Osteocyte (in vitro differentiated cells): ENCODE results near the gene LRRC28. TPM values are rescaled to one million over a fixed set of nuclear protein-coding genes. Genes with fewer than 3 reads are reported as not detected.

Experiments
- DNase-seq: peaks from one replicate; pipeline ENCODE4 v3.0.0; 2021; ENCODE audit warnings: mixed read lengths; ENCODE audit not compliant: unreplicated experiment; ENCODE audit errors: extremely low spot score
- H3K27ac Mint-ChIP-seq: one replicate; pipeline ENCODE4 v1.8.0; 2021; ENCODE audit warnings: mild to moderate bottlenecking, mixed read lengths; ENCODE audit not compliant: unreplicated experiment
- H3K27me3 Mint-ChIP-seq: one replicate; pipeline ENCODE4 v1.8.0; 2021; ENCODE audit warnings: mixed read lengths; ENCODE audit not compliant: unreplicated experiment
- H3K36me3 Mint-ChIP-seq: one replicate; pipeline ENCODE4 v1.8.0; 2021; ENCODE audit warnings: mixed read lengths; ENCODE audit not compliant: unreplicated experiment
- H3K4me1 Mint-ChIP-seq: one replicate; pipeline ENCODE4 v1.8.0; 2021; ENCODE audit warnings: mixed read lengths; ENCODE audit not compliant: unreplicated experiment
- H3K4me3 Mint-ChIP-seq: one replicate; pipeline ENCODE4 v1.8.0; 2021; ENCODE audit warnings: mild to moderate bottlenecking, moderate library complexity, mixed read lengths; ENCODE audit not compliant: unreplicated experiment
- H3K9me3 Mint-ChIP-seq: one replicate; pipeline ENCODE4 v1.8.0; 2021; ENCODE audit warnings: mixed read lengths; ENCODE audit not compliant: unreplicated experiment
- total RNA-seq: library from RNA; stranded (reverse); gene quantifications from 2 replicates; pipeline ENCODE4 v1.2.1, GENCODE V29; 2021
- TF ChIP-seq, protein P1 (sequence below): fragments of 200-600 bp; sonication (generic); IDR thresholded peaks from 2 replicates; pipeline ENCODE4 v1.5.0; 2021; ENCODE audit warnings: antibody characterized with exemption, mild to moderate bottlenecking, moderate library complexity

The LRRC28 gene
- total RNA-seq, 1 donor from 2014 or later: 27.4 TPM

DNA sequence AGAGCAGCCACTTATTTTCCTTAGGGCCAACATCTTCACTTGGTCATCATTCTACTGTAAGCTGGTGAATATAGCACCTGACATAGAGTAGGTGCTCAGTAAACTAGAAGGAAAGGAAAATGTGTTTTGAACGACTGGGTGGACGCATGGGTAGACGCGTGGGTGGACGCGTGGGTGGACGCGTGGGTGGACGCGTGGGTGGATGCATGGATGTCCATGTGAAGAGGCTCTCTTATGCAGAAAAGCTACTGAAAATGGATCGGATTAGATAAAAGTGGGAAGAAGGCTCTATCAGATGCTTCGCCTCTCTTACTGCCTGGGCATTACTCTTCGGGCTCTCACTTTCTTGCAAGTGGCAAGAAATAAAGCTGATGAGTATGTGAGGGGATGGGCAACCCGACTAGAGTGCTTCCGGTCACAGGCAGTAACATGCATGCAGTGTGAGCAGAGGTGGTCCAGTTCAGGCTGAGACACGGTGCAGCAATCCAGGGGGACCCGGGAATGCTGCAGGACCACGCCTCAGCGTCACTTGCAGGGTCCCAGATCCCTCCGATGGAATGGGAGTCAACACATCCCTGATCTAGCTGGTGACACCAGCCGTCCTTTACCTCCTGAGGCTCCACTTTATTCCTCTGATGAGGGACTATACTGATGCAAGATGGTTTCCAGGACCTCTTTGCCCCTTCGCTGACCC, 176.5 kb downstream of the LRRC28 start:
- H3K4me1 Mint-ChIP-seq: peaks cover 31% of the 10 kb centered on the region
- H3K4me3 Mint-ChIP-seq: no peak overlapping the region
- no peaks in the 10 kb centered on the region for H3K9me3 Mint-ChIP-seq
- no peaks in the 10 kb centered on the region for H3K27me3 Mint-ChIP-seq
- DNase-seq: no peak
- TF ChIP-seq, protein P1, sequence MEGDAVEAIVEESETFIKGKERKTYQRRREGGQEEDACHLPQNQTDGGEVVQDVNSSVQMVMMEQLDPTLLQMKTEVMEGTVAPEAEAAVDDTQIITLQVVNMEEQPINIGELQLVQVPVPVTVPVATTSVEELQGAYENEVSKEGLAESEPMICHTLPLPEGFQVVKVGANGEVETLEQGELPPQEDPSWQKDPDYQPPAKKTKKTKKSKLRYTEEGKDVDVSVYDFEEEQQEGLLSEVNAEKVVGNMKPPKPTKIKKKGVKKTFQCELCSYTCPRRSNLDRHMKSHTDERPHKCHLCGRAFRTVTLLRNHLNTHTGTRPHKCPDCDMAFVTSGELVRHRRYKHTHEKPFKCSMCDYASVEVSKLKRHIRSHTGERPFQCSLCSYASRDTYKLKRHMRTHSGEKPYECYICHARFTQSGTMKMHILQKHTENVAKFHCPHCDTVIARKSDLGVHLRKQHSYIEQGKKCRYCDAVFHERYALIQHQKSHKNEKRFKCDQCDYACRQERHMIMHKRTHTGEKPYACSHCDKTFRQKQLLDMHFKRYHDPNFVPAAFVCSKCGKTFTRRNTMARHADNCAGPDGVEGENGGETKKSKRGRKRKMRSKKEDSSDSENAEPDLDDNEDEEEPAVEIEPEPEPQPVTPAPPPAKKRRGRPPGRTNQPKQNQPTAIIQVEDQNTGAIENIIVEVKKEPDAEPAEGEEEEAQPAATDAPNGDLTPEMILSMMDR: no peak
- H3K27ac Mint-ChIP-seq: no peak overlapping the region
- H3K36me3 Mint-ChIP-seq: no peaks in the 10 kb centered on the region

DNA sequence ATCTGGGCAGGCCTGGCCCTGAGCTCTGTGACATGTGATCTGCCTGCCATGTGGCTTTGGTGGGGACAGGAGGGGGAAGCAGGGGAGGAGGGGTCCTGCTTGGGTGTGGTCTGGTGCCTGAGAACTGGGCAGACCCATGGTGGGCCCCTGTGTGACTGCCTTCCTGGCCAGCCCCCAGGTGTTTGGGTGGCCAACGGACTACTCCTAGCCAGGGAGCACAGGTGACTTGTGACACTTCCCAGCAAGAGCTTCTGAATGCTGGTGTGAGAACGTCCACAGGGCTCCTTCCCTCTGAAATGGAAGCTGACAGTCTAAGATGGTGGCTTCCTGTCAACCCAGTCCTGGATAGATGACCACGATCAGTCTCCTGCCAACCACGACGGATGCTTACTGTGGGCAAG, 178.4 kb downstream of the LRRC28 start:
- TF ChIP-seq, protein P1: no peak

DNA sequence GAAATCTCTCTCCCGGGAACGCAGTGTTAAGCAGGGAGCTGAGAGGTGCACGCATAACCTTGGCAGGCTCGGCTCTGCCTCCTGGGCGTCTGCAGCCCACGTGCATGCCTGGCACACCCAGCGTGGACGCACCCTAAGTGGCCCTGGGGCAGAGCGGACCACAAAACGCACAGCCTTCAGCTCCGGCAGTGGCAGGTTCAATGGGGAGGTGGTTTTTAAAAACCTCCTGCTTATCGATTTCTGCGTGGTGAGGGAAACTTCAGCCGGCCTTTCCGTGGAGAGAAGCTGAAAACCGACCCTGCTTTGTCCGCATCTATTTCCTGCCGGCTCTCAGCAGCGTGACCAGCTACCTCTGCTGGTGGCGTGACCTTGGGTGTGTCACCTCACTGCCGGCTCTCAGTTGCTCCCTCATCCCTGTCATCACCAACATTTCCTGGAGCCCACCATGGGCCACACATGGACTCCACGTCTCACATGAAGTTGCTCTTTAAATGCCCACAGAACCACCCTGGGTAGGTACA, 179.7 kb downstream of the LRRC28 start:
- DNase-seq: no peak
- no peak overlapping the region for H3K4me3 Mint-ChIP-seq
- no peaks in the 10 kb centered on the region for H3K36me3 Mint-ChIP-seq
- H3K27ac Mint-ChIP-seq: no peak overlapping the region
- TF ChIP-seq, protein P1: no peak
- H3K27me3 Mint-ChIP-seq: no peaks in the 10 kb centered on the region
- no peaks in the 10 kb centered on the region for H3K9me3 Mint-ChIP-seq
- H3K4me1 Mint-ChIP-seq: peaks cover 36% of the 10 kb centered on the region

More for the DNA sequence above, 178.4 kb downstream of the LRRC28 start:
- DNase-seq: no peak
- no peaks in the 10 kb centered on the region for H3K9me3 Mint-ChIP-seq
- H3K4me1 Mint-ChIP-seq: peaks cover 35% of the 10 kb centered on the region
- no peaks in the 10 kb centered on the region for H3K36me3 Mint-ChIP-seq
- H3K4me3 Mint-ChIP-seq: no peak overlapping the region
- no peak overlapping the region for H3K27ac Mint-ChIP-seq
- no peaks in the 10 kb centered on the region for H3K27me3 Mint-ChIP-seq

DNA sequence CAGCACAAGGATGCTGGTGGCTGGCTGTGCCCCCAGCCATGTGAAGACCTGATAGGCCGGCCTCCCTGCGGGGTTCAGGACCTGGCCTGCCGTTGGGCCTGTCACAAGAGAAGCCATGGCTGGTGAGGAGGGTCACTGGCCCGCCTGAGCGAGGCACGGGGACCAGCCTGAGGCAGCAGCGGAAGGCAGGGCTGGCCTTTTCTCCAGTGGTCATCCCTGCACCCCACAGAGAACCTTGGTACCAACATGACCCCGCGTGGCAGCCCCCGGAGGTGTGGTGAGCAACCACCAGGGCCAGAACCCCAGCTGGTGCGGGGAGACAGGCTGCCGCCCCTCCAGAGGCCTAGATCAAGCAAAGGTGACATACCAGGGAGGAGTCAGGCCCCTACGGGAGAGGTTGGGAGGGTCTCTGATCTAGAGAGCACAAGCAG, 180.4 kb downstream of the LRRC28 start:
- TF ChIP-seq, protein P1: no peak
- Mint-ChIP-seq H3K36me3 (no peaks in the 10 kb centered on the region), H3K4me3 (no peak overlapping the region), H3K27me3 (no peaks in the 10 kb centered on the region), H3K9me3 (no peaks in the 10 kb centered on the region), H3K27ac (no peak overlapping the region), H3K4me1 (peaks cover 32% of the 10 kb centered on the region)
- no peak for DNase-seq

DNA sequence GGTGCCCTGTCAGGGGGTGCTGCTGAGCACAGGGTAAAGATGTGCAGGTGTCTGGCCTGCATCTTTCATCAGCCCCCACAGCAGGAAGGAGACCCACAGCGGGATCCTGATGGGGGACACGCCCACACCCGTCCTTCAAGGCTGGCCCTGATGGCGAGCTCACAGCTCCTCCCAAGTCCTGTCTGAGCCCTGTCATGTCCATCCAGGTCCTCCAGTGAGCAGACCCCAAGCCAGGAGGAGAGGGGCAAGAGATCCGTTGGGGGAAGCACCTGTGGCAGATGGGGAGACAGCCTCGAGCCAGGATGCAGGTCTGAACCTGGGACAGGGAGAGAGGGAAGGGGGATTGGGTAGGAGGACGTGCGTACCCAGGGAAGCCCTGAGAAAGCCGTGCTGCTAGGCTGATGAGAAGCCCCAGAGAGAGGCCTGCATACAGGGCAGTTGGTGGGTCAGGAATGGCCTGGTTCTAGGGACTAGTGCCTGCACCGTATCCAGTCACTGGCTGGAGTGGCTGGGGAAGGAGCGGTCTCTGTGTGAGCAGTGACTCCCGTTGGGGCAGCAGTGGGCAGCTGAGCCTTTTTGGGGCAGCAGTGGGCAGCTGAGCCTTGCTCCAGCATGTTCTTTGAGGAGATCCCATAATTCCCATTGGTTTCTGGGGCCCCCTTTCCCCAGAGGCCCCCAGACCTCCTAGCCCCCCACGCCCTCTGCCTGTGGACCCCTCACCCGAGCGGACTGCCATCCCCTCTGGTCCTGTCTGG, 181.2 kb downstream of the LRRC28 start:
- no peak for DNase-seq
- TF ChIP-seq, protein P1: no peak
- H3K4me1 Mint-ChIP-seq: peaks cover 31% of the 10 kb centered on the region
- no peak overlapping the region for H3K4me3 Mint-ChIP-seq
- H3K27me3 Mint-ChIP-seq: no peaks in the 10 kb centered on the region
- no peaks in the 10 kb centered on the region for H3K9me3 Mint-ChIP-seq
- no peaks in the 10 kb centered on the region for H3K36me3 Mint-ChIP-seq
- H3K27ac Mint-ChIP-seq: peak overlapping the region; percentile 44
